Panc1 (cell line): ENCODE data around the gene SPACA6. TPM values are rescaled to one million over a fixed set of nuclear protein-coding genes. Genes with fewer than 3 reads are reported as not detected.

Experiments used
- ATAC-seq: fragments of 200-7000 bp; cut with Tn5 transposase; 2 replicates; pipeline ENCODE4 v1.9.1; 2020; ENCODE audit warnings: mild to moderate bottlenecking, moderate library complexity
- BruUV-seq: library from RNA; stranded (reverse); fragments of 400-500 nt; replicated peaks from 2 replicates; lab custom pipeline; 2021; lab: Mats Ljungman, UMichigan
- CTCF ChIA-PET: fragments of 300-600 bp; sonication (Branson Sonifier 250); formaldehyde crosslinking; loops from one replicate; lab custom pipeline; 2022; ENCODE audit warnings: antibody characterized with exemption; lab: Charles Lee
- POLR2A ChIA-PET: fragments of 300-600 bp; sonication (Branson Sonifier 250); formaldehyde crosslinking; loops from one replicate; lab custom pipeline; 2022; ENCODE audit warnings: antibody characterized with exemption; lab: Charles Lee
- DNase-seq: peaks from one replicate; pipeline ENCODE4 v3.0.0-alpha.2; 2010; ENCODE audit warnings: low read depth, low spot score
- H3K27ac ChIP-seq: 2 replicates; pipeline ENCODE4 v1.5.1; 2011; ENCODE audit warnings: mild to moderate bottlenecking, low read length, inconsistent platforms
- H3K27me3 ChIP-seq: fragments of 200-500 bp; sonication (Bioruptor generic); 2 replicates; pipeline ENCODE4 v1.6.0; 2014; ENCODE audit warnings: low read length, inconsistent platforms; ENCODE audit not compliant: control insufficient read depth, insufficient read depth
- H3K36me3 ChIP-seq: fragments of 200-500 bp; sonication (Bioruptor generic); 2 replicates; pipeline ENCODE4 v1.5.1; 2014; ENCODE audit warnings: inconsistent platforms, mild to moderate bottlenecking, low read length, moderate library complexity; ENCODE audit not compliant: control insufficient read depth, insufficient read depth
- H3K4me1 ChIP-seq: 2 replicates; pipeline ENCODE4 v1.5.1; 2011; ENCODE audit warnings: inconsistent platforms, mild to moderate bottlenecking, low read length, moderate library complexity; ENCODE audit not compliant: control insufficient read depth, insufficient read depth
- H3K4me3 ChIP-seq, 2 experiments: 2 replicates each; pipeline ENCODE4 v1.5.1; 2011 to 2012; ENCODE audit warnings: low read depth in 2 of 2, low read length in 2 of 2, mild to moderate bottlenecking in 2 of 2, inconsistent platforms in 1 of 2, moderate library complexity in 1 of 2
- H3K9me3 ChIP-seq: fragments of 200-500 bp; sonication (Bioruptor generic); 2 replicates; pipeline ENCODE4 v1.5.1; 2014; ENCODE audit warnings: low read depth, mild to moderate bottlenecking, inconsistent platforms, low read length, moderate library complexity; ENCODE audit not compliant: control insufficient read depth, insufficient read depth
- POLR2AphosphoS5 ChIP-seq: IDR thresholded peaks from 2 replicates; pipeline ENCODE4 v1.6.1; 2012; ENCODE audit warnings: mild to moderate bottlenecking, low read depth, low read length, moderate library complexity
- REST ChIP-seq, 2 experiments: IDR thresholded peaks; 2 replicates each; pipeline ENCODE4 v1.6.1; 2011 to 2012; ENCODE audit warnings: low read depth in 2 of 2, control low read depth in 1 of 2, low read length in 1 of 2, mild to moderate bottlenecking in 1 of 2, moderate library complexity in 1 of 2; ENCODE audit not compliant: insufficient read depth in 1 of 2
- SIN3A ChIP-seq: IDR thresholded peaks from 2 replicates; pipeline ENCODE4 v1.6.1; 2012; ENCODE audit warnings: low read depth, mild to moderate bottlenecking, low read length, moderate library complexity, borderline replicate concordance; ENCODE audit not compliant: insufficient read depth
- TCF7L2 ChIP-seq: IDR thresholded peaks from 2 replicates; pipeline ENCODE4 v1.6.1; 2011; ENCODE audit warnings: mild to moderate bottlenecking, low read depth, low read length, inconsistent platforms
- in situ Hi-C: cut with HindIII; loops from 2 replicates; pipeline ENCODE4 v1.10.0; 2016; ENCODE audit warnings: low sequenced_read_pairs, low pct_unique_long_range_greater_than_20kb
- intact Hi-C: fragments of 100-400 bp; cut with micrococcal nuclease; formaldehyde crosslinking; loops from one replicate; pipeline ENCODE4 v1.10.0; 2022; ENCODE audit not compliant: unreplicated experiment
- total RNA-seq: library from RNA; stranded (reverse); gene quantifications from one replicate; pipeline ENCODE4 v1.2.1, GENCODE V29; 2021; ENCODE audit not compliant: unreplicated experiment
- TF ChIP-seq, protein P1 (sequence below): fragments of 450-650 bp; IDR thresholded peaks from 2 replicates; pipeline ENCODE4 v1.5.1; 2017; ENCODE audit warnings: mild to moderate bottlenecking

SPACA6 gene
- total RNA-seq, 1 experiment from 2014 or later: 14.3 TPM

GRCh38 chr19:51652266-51652665 is 40.9 kb upstream of the SPACA6 start:
- in situ Hi-C loops: no loop called here
- peaks cover 4% of the 10 kb centered on the region for H3K27me3 ChIP-seq
- DNase-seq (no peak), ATAC-seq (no peak)
- no peak for TF ChIP-seq POLR2AphosphoS5
- TF ChIP-seq REST (IDR thresholded peaks at IDR 0.05; ENCODE audit: insufficient read depth in 1 of 2, low read depth in 2 of 2, low read length in 1 of 2): no peak
- no peak for TF ChIP-seq SIN3A
- TF ChIP-seq, protein P1, sequence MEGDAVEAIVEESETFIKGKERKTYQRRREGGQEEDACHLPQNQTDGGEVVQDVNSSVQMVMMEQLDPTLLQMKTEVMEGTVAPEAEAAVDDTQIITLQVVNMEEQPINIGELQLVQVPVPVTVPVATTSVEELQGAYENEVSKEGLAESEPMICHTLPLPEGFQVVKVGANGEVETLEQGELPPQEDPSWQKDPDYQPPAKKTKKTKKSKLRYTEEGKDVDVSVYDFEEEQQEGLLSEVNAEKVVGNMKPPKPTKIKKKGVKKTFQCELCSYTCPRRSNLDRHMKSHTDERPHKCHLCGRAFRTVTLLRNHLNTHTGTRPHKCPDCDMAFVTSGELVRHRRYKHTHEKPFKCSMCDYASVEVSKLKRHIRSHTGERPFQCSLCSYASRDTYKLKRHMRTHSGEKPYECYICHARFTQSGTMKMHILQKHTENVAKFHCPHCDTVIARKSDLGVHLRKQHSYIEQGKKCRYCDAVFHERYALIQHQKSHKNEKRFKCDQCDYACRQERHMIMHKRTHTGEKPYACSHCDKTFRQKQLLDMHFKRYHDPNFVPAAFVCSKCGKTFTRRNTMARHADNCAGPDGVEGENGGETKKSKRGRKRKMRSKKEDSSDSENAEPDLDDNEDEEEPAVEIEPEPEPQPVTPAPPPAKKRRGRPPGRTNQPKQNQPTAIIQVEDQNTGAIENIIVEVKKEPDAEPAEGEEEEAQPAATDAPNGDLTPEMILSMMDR: no peak
- CTCF ChIA-PET: no interaction called here
- no peaks in the 10 kb centered on the region for H3K9me3 ChIP-seq
- no peaks in the 10 kb centered on the region for H3K4me1 ChIP-seq
- no peak overlapping the region for H3K27ac ChIP-seq
- no peak overlapping the region for H3K4me3 ChIP-seq
- intact Hi-C loops: loop anchor here (10.0 kb wide), 1 partner anchor 317 kb away; no protein-coding TSS in a partner anchor
- no peaks in the 10 kb centered on the region for H3K36me3 ChIP-seq
- POLR2A ChIA-PET: no interaction called here
- no TSS peak for BruUV-seq

- H3K36me3 ChIP-seq: no peaks in the 10 kb centered on the region
- POLR2A ChIA-PET: no interaction called here
- H3K4me3 ChIP-seq: no peak overlapping the region
- TF ChIP-seq, protein P1: no peak
- no peak for TF ChIP-seq REST (IDR thresholded peaks at IDR 0.05; ENCODE audit: insufficient read depth in 1 of 2, low read depth in 2 of 2, low read length in 1 of 2)
- no peak for TF ChIP-seq TCF7L2
- TF ChIP-seq POLR2AphosphoS5: no peak
- no peak for TF ChIP-seq SIN3A
- intact Hi-C loops: loop anchor here (10.0 kb wide), 1 partner anchor 318 kb away; no protein-coding TSS in a partner anchor
- in situ Hi-C loops: no loop called here
- no TSS peak for BruUV-seq
- peaks cover 4% of the 10 kb centered on the region for H3K27me3 ChIP-seq
- H3K27ac ChIP-seq: no peak overlapping the region
- H3K4me1 ChIP-seq: no peaks in the 10 kb centered on the region
- no peak for ATAC-seq
- CTCF ChIA-PET: no interaction called here
- no peak for DNase-seq
- no peaks in the 10 kb centered on the region for H3K9me3 ChIP-seq
Observed at GRCh38 chr19:51653162-51653561, 40.0 kb upstream of the SPACA6 start.
